Caco-2 (cell line): ENCODE measurements around the gene TRPM2. TPM values are rescaled to one million over a fixed set of nuclear protein-coding genes. Genes with fewer than 3 reads are reported as not detected.

Source experiments
- BruUV-seq: library from RNA; stranded (reverse); fragments of 400-500 nt; replicated peaks from 2 replicates; lab custom pipeline; 2021; lab: Mats Ljungman, UMichigan
- CTCF ChIA-PET: fragments of 300-600 bp; sonication (Branson Sonifier 250); formaldehyde crosslinking; loops from one replicate; lab custom pipeline; 2022; ENCODE audit warnings: antibody characterized with exemption; lab: Charles Lee
- POLR2A ChIA-PET: fragments of 300-600 bp; sonication (Branson Sonifier 250); formaldehyde crosslinking; loops from one replicate; lab custom pipeline; 2022; ENCODE audit warnings: antibody characterized with exemption; lab: Charles Lee
- DNase-seq, 2 experiments: peaks; one replicate each; pipeline versions ENCODE4 v3.0.0 to v3.0.0-alpha.2; 2020 to 2022
- H3K27me3 ChIP-seq: replicated peaks from 2 replicates; pipeline ENCODE4 v1.6.0; 2011; ENCODE audit warnings: low read length; ENCODE audit not compliant: control insufficient read depth, insufficient read depth
- H3K36me3 ChIP-seq: 2 replicates; pipeline ENCODE4 v1.5.1; 2011; ENCODE audit warnings: low read length; ENCODE audit not compliant: control insufficient read depth, insufficient read depth
- H3K4me1 ChIP-seq: fragments of 250-450 bp; sonication (Bioruptor Pico); 2 replicates; pipeline ENCODE4 v1.5.1; 2020; ENCODE audit warnings: mild to moderate bottlenecking
- H3K4me3 ChIP-seq: 2 replicates; pipeline ENCODE4 v1.5.1; 2011; ENCODE audit warnings: low read depth, mild to moderate bottlenecking, control low read depth, low read length
- H3K9me3 ChIP-seq: fragments of 250-450 bp; sonication (Bioruptor Pico); 2 replicates; pipeline ENCODE4 v1.5.1; 2020; ENCODE audit warnings: mild to moderate bottlenecking, moderate library complexity
- H3K27ac Mint-ChIP-seq: one replicate; pipeline ENCODE4 v1.8.0; 2022; ENCODE audit warnings: mixed read lengths; ENCODE audit not compliant: unreplicated experiment
- H3K27me3 Mint-ChIP-seq: one replicate; pipeline ENCODE4 v1.8.0; 2022; ENCODE audit warnings: mixed read lengths; ENCODE audit not compliant: insufficient read depth, unreplicated experiment
- H3K36me3 Mint-ChIP-seq: one replicate; pipeline ENCODE4 v1.8.0; 2022; ENCODE audit warnings: mild to moderate bottlenecking, mixed read lengths; ENCODE audit not compliant: insufficient read depth, unreplicated experiment
- H3K4me1 Mint-ChIP-seq: one replicate; pipeline ENCODE4 v1.8.0; 2022; ENCODE audit warnings: low read depth, mixed read lengths; ENCODE audit not compliant: unreplicated experiment
- H3K4me3 Mint-ChIP-seq: one replicate; pipeline ENCODE4 v1.8.0; 2022; ENCODE audit warnings: mild to moderate bottlenecking, moderate library complexity, mixed read lengths; ENCODE audit not compliant: unreplicated experiment
- H3K9me3 Mint-ChIP-seq: one replicate; pipeline ENCODE4 v1.8.0; 2022; ENCODE audit warnings: mixed read lengths; ENCODE audit not compliant: unreplicated experiment
- intact Hi-C: fragments of 100-400 bp; cut with micrococcal nuclease; formaldehyde crosslinking; loops from one replicate; pipeline ENCODE4 v1.10.0; 2022; ENCODE audit not compliant: unreplicated experiment
- total RNA-seq: library from RNA; stranded (reverse); gene quantifications from 2 replicates; pipeline ENCODE4 v1.2.3, GENCODE V29; 2022
- TF ChIP-seq, protein P1 (sequence below), 2 experiments: fragments of 200-600 bp in 1 of 2; IDR thresholded peaks; 1 replicate in 1 of 2; 2 replicates in 1 of 2; pipeline versions ENCODE4 v1.5.1 to v1.8.0; 2011 to 2022; ENCODE audit warnings: antibody characterized with exemption in 1 of 2, control low read depth in 1 of 2, inconsistent platforms in 1 of 2, low read depth in 1 of 2, low read length in 1 of 2, mild to moderate bottlenecking in 1 of 2, moderate library complexity in 1 of 2; ENCODE audit not compliant: insufficient read depth in 1 of 2, severe bottlenecking in 1 of 2, unreplicated experiment in 1 of 2

Gene TRPM2
- total RNA-seq, 1 experiment from 2014 or later = 0.20 TPM

DNA sequence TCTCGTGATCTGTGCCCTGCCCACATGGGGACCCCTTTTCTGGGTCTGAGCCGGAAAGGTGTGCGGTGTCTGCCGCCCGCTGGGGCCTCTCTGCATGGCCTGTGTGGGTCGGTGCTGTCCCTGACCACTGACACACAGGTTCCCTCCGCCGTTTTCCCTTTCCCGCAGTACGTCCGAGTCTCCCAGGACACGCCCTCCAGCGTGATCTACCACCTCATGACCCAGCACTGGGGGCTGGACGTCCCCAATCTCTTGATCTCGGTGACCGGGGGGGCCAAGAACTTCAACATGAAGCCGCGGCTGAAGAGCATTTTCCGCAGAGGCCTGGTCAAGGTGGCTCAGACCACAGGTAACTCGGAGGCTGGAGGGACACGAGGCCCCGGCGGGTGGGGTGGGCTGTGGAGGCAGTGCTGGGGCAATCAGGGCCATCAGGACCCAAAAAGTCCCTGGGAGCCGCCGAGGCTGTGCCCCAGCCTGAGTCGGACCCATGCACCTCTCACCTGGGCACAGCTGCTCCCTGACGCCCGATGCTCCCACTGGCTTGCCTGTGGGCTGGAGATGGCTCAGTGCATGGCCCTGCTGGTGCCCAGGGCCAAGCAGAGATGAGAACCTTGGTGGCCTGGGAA is 13.3 kb downstream of the TRPM2 start:
- H3K27me3 Mint-ChIP-seq = no peaks in the 10 kb centered on the region
- no peaks in the 10 kb centered on the region for H3K36me3 ChIP-seq
- peak in 1 of 2 experiments; percentile 30 for DNase-seq
- H3K4me3 ChIP-seq = no peak overlapping the region
- H3K27ac Mint-ChIP-seq = no peak overlapping the region
- no peaks in the 10 kb centered on the region for H3K27me3 ChIP-seq
- H3K36me3 Mint-ChIP-seq = no peaks in the 10 kb centered on the region
- H3K9me3 Mint-ChIP-seq = no peaks in the 10 kb centered on the region
- POLR2A ChIA-PET = no interaction called here
- intact Hi-C loops = no loop called here
- no peak overlapping the region for H3K4me3 Mint-ChIP-seq
- TF ChIP-seq, protein P1, sequence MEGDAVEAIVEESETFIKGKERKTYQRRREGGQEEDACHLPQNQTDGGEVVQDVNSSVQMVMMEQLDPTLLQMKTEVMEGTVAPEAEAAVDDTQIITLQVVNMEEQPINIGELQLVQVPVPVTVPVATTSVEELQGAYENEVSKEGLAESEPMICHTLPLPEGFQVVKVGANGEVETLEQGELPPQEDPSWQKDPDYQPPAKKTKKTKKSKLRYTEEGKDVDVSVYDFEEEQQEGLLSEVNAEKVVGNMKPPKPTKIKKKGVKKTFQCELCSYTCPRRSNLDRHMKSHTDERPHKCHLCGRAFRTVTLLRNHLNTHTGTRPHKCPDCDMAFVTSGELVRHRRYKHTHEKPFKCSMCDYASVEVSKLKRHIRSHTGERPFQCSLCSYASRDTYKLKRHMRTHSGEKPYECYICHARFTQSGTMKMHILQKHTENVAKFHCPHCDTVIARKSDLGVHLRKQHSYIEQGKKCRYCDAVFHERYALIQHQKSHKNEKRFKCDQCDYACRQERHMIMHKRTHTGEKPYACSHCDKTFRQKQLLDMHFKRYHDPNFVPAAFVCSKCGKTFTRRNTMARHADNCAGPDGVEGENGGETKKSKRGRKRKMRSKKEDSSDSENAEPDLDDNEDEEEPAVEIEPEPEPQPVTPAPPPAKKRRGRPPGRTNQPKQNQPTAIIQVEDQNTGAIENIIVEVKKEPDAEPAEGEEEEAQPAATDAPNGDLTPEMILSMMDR (IDR thresholded peaks at IDR 0.05; ENCODE audit: insufficient read depth in 1 of 2, low read depth in 1 of 2, low read length in 1 of 2, severe bottlenecking in 1 of 2, unreplicated experiment in 1 of 2) = no peak
- peaks cover 4% of the 10 kb centered on the region; the same call in 1 of the 2 replicates for H3K9me3 ChIP-seq
- no peaks in the 10 kb centered on the region for H3K4me1 Mint-ChIP-seq
- CTCF ChIA-PET = no interaction called here
- no TSS peak for BruUV-seq
- H3K4me1 ChIP-seq = peaks cover 8% of the 10 kb centered on the region; the same call in 1 of the 2 replicates

DNA sequence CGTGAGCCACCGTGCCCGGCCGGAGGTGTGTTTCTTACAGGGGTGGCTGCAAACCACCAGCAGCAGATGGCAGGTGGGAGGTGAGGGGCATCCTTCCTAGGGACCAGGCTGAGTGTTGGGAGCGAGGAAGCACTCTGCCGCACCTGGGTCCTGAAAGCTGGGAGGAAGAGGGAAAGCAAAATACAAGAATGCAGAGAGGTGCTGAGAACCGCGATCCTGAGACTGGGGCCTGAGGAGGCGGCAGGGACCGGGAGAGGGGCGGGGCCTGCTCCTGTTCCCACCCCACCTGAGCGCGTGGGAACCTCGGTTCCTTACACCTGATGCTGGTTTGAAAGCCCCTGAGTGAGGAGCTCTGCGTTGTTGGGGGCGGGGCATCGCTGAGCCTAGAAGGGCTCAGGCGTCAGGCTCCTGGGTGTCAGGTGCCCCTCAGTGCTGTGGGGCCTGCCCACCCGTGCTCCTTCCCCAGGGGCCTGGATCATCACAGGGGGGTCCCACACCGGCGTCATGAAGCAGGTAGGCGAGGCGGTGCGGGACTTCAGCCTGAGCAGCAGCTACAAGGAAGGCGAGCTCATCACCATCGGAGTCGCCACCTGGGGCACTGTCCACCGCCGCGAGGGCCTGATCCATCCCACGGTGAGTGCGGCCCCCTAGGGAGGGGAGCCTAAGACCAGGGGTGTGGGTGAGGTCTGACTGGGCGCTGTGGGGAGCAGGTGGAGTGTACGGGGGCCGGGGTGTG is 15.5 kb downstream of the TRPM2 start:
- intact Hi-C loops = no loop called here
- Mint-ChIP-seq H3K4me3 (peak overlapping the region; percentile 68), H3K27ac (no peak overlapping the region), H3K27me3 (no peaks in the 10 kb centered on the region), H3K36me3 (no peaks in the 10 kb centered on the region), H3K9me3 (no peaks in the 10 kb centered on the region), H3K4me1 (no peaks in the 10 kb centered on the region)
- H3K27me3 ChIP-seq = no peaks in the 10 kb centered on the region
- no peaks in the 10 kb centered on the region for H3K36me3 ChIP-seq
- TF ChIP-seq, protein P1 (IDR thresholded peaks at IDR 0.05; ENCODE audit: insufficient read depth in 1 of 2, low read depth in 1 of 2, low read length in 1 of 2, severe bottlenecking in 1 of 2, unreplicated experiment in 1 of 2) = peak in 1 of 2 experiments; percentile 13
- H3K9me3 ChIP-seq = no peaks in the 10 kb centered on the region
- H3K4me3 ChIP-seq = peak overlapping the region; percentile 35
- peaks cover 8% of the 10 kb centered on the region; the same call in 1 of the 2 replicates for H3K4me1 ChIP-seq
- no TSS peak for BruUV-seq
- POLR2A ChIA-PET = interaction anchor here (0.6 kb wide), 1 partner anchor 30 kb away, joined by 10 read pairs; the partner anchor contains the start of gene CFAP410
- CTCF ChIA-PET = interaction anchor here (0.6 to 1.0 kb wide), 8 partner anchors 9 to 121 kb away, joined by 3 to 8 read pairs (median 3); partner anchors contain the start of gene CFAP410
- DNase-seq = peak; percentile 44

DNA sequence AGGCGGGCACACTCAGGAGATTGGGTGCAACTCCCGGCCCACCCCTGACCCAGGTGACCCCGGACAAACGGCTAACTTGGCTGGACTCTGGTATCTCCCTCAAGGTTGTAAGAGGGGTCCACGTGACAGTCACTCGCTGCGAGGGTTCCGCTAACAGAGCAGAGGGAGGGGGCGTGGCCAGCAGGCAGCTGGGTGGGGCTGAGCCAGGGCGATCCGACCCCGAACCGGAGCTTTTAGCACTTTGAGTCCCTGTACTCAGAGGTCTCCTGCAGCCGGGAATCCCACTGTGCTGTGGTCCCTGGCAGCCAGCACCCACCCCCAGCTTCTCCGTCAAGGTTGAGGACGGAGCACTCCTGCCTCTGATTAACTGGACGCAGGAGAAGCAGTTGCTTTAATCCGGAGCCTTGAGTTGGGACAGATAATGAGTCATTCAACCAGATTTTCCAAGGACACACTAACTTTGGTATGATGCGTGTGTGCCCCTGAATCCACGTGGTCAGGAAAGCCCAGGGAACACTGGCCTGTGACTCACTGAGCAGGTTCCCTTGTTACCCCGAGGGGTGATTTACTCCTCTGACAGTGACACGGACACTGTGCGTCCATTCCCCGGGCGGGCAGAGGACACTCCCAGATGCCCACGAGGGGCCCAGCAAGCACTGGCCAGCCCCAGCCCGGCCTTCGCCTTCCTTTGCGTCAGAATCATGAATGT is 16.8 kb downstream of the TRPM2 start:
- intact Hi-C loops = no loop called here
- peak; percentile 62 to 73 for DNase-seq
- H3K9me3 Mint-ChIP-seq = no peaks in the 10 kb centered on the region
- Histone ChIP-seq H3K27me3 (no peaks in the 10 kb centered on the region), H3K9me3 (peaks cover 4% of the 10 kb centered on the region; the same call in 1 of the 2 replicates), H3K4me3 (peak overlapping the region; percentile 37), H3K4me1 (peaks cover 8% of the 10 kb centered on the region; the same call in 1 of the 2 replicates), H3K36me3 (no peaks in the 10 kb centered on the region)
- no peak overlapping the region for H3K27ac Mint-ChIP-seq
- TF ChIP-seq, protein P1 (IDR thresholded peaks at IDR 0.05; ENCODE audit: insufficient read depth in 1 of 2, low read depth in 1 of 2, low read length in 1 of 2, severe bottlenecking in 1 of 2, unreplicated experiment in 1 of 2) = no peak
- H3K27me3 Mint-ChIP-seq = no peaks in the 10 kb centered on the region
- H3K4me3 Mint-ChIP-seq = peak overlapping the region; percentile 69
- no peaks in the 10 kb centered on the region for H3K36me3 Mint-ChIP-seq
- BruUV-seq = no TSS peak
- H3K4me1 Mint-ChIP-seq = no peaks in the 10 kb centered on the region
- ChIA-PET POLR2A (no interaction called here), CTCF (no interaction called here)
